ENCODE measurements around the gene GRM7.

Gene GRM7

DNA sequence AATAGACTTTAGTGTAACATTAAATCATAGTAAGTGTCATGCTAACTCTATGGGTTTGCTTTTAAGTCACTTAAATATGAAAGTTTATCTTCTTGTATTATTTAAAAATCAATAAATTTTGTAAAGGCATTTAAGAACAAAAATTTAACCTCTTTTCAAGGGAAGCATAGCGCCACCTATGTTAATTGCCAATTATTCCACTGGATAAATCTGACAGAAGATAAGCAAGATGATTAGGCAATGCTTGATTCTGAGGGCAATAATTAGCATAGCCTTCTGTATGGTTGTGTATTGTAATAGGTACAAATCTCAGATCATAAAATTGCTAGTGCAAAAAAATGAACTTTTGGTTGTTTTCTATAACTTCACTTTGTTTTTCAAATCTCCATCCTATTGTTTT lies 560.1 kb downstream of the GRM7 start:
- no peak for DNase-seq

DNA sequence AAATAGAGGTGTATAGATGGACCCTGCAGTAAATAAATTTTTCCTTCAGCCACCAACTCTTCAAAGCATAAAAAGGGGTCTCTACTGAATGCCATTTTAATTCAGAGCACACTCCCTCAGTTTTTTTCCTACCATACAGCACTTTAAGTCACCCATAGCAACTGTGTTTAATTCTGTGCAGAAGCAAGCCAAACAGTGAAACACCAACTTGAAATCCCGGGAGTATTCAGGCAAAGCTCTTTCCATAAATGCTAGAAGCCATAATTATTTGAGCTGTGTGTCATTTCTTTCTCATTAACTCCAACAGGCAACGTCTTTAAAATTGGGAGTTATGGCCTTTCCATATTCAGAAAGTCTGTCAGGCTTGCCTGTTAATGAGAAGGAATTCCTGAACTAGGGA lies 562.1 kb downstream of the GRM7 start:
- DNase-seq, result no peak

DNA sequence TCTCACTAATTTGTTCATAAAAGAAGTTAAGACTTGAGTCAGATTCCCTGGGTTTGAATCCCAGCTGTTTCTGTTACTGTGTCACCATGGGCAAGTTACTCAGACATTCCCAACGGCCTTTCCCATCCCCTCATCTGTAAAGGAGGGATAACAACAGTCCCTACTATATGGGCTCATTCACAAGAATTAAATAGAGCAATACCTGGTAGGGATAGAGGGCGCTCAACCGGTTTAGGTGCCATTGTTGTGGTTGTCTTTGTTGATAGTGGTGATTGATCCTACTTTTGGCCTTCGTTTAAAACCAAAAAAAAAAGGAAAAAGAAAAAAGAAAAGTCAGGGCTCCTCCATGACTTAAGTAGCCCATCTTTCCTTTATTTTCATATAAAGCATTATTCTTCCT lies 563.1 kb downstream of the GRM7 start:
- no peak for DNase-seq

- no peak for DNase-seq
Observed at GRCh38 chr3:7428206-7428718, 567.3 kb downstream of the GRM7 start.

- DNase-seq, result no peak
Observed at GRCh38 chr3:7432610-7433009, 571.7 kb downstream of the GRM7 start.

DNA sequence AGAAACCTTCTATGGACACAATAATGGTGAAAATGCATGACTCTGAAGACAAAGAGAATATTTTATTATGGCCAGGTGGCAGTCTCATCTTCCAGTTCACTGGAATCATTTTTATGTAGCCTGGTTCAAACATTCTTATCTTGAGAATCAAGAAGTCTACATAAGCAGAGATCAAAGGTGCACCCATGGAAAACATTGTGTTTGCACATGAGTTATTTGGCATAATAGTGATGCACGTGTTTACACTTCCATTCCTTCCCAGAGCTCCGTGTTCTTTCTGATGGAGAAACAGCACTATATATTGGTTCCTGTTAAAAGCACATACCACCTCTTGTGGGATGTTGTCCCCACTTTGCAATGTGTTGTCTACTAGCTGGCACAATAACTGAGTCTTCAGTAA lies 572.2 kb downstream of the GRM7 start:
- DNase-seq, result no peak

DNA sequence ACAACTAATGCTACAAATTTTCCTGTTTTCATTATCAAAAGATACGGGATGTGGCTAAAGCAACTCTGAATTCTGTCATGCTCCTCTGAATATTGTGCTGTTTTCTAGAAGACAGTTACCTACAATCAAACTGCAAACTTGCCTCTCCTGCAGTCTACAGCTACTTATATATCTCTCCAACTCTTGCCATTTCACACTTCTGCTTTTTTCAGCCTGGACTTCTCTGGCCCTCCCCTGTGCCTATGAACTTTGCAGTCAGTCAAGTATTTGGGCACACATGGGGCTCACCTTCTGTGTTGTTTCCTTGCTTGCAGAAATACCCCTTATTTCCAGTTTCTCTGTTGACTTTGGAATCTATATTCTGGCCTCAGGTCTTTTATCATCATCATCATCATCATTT lies 575.6 kb downstream of the GRM7 start:
- no peak for DNase-seq

DNA sequence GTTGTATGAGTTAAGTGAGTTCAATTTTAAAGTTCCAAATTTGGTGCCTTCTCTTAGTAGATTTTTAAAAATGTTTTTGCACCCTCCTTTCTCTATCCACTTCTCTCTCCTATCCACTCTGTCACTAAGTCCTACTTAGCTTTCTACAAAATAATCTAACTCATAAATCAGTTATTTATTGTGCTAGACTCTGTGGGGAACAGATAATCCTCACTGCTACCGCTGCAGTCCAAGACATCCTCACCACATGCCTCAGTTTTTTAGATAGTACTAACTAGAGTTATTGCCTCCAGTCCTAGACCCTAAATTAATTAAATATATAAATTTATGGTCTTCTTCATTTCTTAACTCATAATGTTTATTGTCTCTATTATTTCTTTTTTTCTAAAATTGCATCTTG lies 576.3 kb downstream of the GRM7 start:
- DNase-seq, result no peak

GRCh38 chr3:7439101-7439680 lies 578.3 kb downstream of the GRM7 start:
- no peak for DNase-seq

DNA sequence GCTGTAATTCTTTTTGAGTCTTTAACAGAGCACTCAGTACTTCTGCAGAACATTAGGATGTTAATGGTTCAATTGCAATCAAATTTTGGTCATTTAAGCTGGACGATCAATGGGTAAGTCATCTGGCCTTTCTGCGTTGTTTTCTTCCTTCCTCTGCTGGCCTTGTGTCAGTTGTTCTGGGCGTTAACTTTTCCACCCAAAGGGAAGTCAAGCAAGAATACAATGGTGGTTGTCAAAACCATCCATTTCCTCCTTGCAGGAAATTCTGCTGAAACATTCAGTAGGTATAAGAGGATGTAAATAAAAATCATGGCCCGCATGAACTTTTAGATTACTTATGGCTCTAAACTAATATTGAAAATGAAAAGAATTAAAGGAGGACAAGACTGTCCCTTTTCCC lies 584.0 kb downstream of the GRM7 start:
- DNase-seq, result no peak

- no peak for DNase-seq
Observed at GRCh38 chr3:7445331-7445730, 584.4 kb downstream of the GRM7 start.

GRCh38 chr3:7447197-7447769 lies 586.4 kb downstream of the GRM7 start:
- DNase-seq, result no peak

DNA sequence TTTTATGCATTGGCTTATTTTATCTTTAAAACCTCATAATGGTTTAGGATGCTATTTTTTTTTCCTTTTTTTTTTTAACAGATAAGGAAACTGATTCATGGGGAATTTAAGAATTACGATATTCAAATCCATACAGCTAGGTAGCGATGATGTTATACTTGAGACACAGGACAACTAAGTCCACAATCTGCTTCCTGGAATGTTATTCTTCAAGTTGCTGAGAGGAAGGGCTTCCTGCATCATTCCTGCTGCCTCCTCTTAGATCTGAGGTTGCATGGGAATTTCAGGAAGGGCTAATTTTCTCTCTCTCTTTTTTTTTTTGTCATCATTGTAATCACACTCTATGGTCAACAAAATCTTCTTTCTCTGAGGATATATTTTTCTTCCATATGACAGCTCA lies 595.5 kb downstream of the GRM7 start:
- DNase-seq, result no peak

- no peak for DNase-seq
Observed at GRCh38 chr3:7461202-7461825, 600.4 kb downstream of the GRM7 start.

- no peak for DNase-seq
Observed at GRCh38 chr3:7469866-7470265, 609.0 kb downstream of the GRM7 start.

DNA sequence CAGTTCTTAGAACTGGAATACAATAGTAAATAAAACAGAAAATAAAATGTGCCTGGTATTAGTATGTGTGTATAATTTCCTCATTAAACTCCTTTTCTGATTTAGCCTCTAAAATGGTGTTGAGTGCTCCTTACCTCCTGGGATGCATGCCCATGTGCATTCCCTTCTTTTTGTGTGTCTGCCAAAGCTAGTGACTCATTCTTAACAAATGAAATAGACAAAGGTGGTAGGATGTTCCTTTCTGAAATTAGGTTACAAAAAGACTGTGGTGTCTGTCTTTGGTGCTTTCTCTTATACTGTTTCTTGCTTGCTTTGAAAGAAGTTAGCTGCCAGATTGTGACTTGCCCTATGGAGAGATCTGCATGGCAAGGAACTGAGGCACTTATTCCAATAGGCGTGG lies 623.7 kb downstream of the GRM7 start:
- no peak for DNase-seq

DNA sequence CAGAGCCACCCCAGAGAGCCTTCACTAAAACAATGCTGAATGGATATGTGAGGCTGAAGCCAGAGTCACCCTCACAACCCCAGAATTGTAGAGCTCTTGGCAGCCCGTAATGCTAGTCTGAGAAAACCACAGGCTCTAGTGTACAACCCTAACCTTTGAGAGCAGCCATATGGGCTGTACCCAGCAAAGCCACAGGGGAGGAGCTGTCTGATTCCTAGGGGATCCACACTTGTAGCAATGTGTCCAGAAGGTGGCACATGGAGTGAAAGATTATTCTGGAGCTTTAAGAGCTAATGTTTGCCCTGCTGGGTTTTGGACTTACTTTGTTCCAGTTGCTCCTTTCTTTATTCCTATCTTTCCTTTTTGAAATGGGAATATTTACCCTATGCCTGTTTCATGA lies 626.8 kb downstream of the GRM7 start:
- DNase-seq, result no peak

DNA sequence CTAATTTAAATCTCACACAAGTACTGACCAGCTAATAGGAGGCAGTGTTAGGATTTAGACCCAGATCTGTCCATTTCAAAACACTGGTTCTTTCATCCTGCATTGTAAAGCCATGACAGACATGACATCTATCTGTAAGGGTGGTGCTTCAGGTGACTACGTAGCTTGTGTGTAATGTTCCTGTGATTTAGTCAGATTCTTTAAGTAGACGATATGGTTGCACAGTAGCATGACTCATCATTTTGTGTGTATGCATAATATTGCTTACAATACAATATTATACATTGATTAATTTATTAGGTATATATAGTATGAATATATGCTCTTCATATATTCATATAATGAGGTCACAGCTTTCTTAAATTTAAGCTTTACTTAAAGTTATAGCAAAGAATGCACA lies 628.5 kb downstream of the GRM7 start:
- DNase-seq, result no peak

GRCh38 chr3:7498715-7499114 lies 637.8 kb downstream of the GRM7 start:
- DNase-seq, result no peak

DNA sequence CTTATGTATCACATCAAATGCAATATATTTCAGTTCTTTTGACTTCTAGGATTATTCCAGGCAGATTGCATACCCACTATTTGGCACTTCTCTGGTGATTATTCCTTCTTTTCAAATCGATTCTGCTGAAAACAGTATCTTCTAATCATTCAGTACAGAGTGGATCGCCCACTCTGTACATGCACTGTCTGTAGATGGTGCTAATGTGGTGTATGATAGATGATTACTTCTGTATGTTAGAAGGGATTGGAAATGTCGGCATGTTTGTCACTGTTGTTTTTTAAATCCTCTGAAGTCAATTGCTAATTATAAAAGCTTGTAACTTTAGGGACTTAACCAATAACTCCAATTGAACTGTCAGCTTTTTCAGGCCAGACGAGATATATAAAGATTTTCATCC lies 642.5 kb downstream of the GRM7 start:
- no peak for DNase-seq

DNA sequence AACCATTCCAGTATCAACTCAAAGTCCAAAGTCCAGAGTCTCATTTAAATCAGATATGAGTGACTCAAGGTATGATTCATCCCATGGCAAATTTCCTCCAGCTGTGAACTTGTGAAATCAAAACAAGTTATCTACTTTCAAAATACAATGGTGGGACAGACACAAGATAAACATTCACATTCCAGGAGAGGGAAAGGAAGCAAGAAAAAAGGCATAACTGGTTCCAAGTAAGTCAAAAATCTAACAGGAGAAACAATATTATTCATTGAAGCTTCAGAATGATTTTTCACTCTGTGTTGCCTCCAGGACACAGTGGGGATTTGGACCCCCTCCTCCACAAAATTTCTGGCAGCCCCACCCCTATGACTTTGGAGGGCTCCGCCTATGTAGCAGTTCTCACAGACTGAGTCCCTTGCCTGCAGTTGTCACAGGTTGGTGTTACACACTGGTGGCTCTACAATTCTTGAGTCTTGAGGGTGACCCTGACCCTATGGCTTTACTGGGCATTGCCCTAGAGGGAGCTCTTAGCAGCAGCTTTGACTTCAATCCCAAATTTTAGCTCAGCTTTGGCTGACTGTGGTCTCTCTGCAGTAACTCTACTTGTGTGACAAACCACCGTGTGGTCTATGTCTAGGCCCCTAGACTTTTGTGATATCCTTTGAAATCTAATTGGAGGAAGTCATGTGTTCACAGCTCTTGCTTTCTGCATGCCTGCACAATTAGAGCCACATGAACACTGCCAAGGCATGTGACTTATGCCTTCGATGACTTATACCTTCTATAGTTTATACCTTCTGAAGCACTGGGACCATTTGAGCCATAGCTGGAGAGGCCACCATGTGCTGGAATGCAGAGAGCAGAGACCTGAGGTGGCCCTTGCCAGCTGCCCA lies 644.2 kb downstream of the GRM7 start:
- no peak for DNase-seq

GRCh38 chr3:7506606-7507180 lies 645.8 kb downstream of the GRM7 start:
- no peak for DNase-seq

- DNase-seq, result no peak
Observed at GRCh38 chr3:7508821-7509220, 647.9 kb downstream of the GRM7 start.

Data from CD4-positive, alpha-beta T cell treated with Interleukin-4 for 1 hour (primary cell).